22Rv1 (cell line): ENCODE results near the gene PDIA5.

Experiments
- H3K27ac ChIP-seq: fragments of 450-650 bp; 2 replicates; pipeline ENCODE4 v1.5.1; 2017
- CTCF ChIP-seq: fragments of 450-650 bp; IDR thresholded peaks from 2 replicates; pipeline ENCODE4 v1.5.1; 2017; ENCODE audit warnings: mild to moderate bottlenecking
- ZFX ChIP-seq: fragments of 450-650 bp; IDR thresholded peaks from 2 replicates; pipeline ENCODE4 v1.6.1; 2017; ENCODE audit warnings: antibody characterized with exemption, borderline replicate concordance

The PDIA5 gene

GRCh38 chr3:123129532-123129931 lies 62.7 kb downstream of the PDIA5 start:
- TF ChIP-seq ZFX, result no peak
- no peak for TF ChIP-seq CTCF
- H3K27ac ChIP-seq, result no peak overlapping the region

- TF ChIP-seq ZFX (no peak), CTCF (no peak)
- no peak overlapping the region for H3K27ac ChIP-seq
These were observed 63.4 kb downstream of the PDIA5 start for GRCh38 chr3:123130079-123130750.

GRCh38 chr3:123134671-123135070 lies 67.8 kb downstream of the PDIA5 start:
- TF ChIP-seq CTCF (no peak), ZFX (no peak)
- H3K27ac ChIP-seq, result no peak overlapping the region

GRCh38 chr3:123137001-123137400 lies 70.2 kb downstream of the PDIA5 start:
- H3K27ac ChIP-seq, result no peak overlapping the region
- no peak for TF ChIP-seq CTCF
- no peak for TF ChIP-seq ZFX

GRCh38 chr3:123138839-123139444 lies 72.1 kb downstream of the PDIA5 start:
- H3K27ac ChIP-seq, result no peak overlapping the region
- no peak for TF ChIP-seq CTCF
- no peak for TF ChIP-seq ZFX

- no peak for TF ChIP-seq CTCF
- TF ChIP-seq ZFX, result no peak
- no peak overlapping the region for H3K27ac ChIP-seq
These were observed 72.7 kb downstream of the PDIA5 start for GRCh38 chr3:123139522-123139921.

- H3K27ac ChIP-seq, result no peak overlapping the region
- TF ChIP-seq CTCF, result no peak
- TF ChIP-seq ZFX, result no peak
These were observed 73.7 kb downstream of the PDIA5 start for GRCh38 chr3:123140550-123140949.
